ENCODE measurements around the gene FOXP4. TPM values are rescaled to one million over a fixed set of nuclear protein-coding genes. Genes with fewer than 3 reads are reported as not detected.

Gene FOXP4, protein sequence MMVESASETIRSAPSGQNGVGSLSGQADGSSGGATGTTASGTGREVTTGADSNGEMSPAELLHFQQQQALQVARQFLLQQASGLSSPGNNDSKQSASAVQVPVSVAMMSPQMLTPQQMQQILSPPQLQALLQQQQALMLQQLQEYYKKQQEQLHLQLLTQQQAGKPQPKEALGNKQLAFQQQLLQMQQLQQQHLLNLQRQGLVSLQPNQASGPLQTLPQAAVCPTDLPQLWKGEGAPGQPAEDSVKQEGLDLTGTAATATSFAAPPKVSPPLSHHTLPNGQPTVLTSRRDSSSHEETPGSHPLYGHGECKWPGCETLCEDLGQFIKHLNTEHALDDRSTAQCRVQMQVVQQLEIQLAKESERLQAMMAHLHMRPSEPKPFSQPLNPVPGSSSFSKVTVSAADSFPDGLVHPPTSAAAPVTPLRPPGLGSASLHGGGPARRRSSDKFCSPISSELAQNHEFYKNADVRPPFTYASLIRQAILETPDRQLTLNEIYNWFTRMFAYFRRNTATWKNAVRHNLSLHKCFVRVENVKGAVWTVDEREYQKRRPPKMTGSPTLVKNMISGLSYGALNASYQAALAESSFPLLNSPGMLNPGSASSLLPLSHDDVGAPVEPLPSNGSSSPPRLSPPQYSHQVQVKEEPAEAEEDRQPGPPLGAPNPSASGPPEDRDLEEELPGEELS
- 4.7 and 9.0 TPM in 2 replicates for total RNA-seq

DNA sequence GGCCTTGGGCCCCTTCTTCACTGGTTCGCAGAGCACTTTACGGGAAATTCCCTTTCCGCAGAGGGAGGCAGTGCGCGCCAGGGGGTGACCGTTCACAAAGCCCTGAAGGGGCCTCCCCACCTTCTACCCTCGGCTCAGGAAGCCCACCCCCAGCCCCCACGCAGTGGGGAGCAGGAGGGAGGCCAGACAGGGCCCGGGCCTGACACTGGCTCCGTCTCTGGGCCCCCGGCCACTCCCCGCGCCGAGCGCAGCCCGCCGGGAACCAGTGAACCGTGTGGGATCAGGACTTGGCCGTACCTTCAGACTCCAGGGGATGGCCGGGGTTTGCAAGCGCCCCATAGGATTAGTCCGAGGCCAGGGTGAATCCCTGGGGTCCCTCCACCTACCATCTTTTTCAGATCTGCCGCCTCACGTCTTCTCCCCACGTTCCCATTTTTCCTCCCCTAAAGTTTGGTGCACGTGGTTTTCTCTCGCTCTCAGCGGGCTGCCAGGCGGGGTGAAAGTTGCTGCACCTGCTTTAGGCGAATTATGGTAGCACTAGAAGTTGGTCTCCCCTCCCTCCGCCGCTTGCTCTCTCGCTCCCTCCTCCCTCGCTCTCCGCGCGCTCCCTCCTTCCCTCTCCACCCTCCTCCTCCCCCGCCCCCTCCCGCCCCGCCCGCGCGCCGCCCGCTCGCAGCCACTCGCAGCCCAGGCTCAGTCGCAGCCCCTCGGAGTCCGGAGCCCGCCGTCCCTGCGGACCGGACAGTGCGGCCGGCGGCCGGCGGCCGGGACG is at the start of gene FOXP4:
Gene FOXP4 (plus strand): TSS at position 679 of the 772 bp plus-strand sequence. CDS start 19,380 bp downstream, outside the sequence.

DNA sequence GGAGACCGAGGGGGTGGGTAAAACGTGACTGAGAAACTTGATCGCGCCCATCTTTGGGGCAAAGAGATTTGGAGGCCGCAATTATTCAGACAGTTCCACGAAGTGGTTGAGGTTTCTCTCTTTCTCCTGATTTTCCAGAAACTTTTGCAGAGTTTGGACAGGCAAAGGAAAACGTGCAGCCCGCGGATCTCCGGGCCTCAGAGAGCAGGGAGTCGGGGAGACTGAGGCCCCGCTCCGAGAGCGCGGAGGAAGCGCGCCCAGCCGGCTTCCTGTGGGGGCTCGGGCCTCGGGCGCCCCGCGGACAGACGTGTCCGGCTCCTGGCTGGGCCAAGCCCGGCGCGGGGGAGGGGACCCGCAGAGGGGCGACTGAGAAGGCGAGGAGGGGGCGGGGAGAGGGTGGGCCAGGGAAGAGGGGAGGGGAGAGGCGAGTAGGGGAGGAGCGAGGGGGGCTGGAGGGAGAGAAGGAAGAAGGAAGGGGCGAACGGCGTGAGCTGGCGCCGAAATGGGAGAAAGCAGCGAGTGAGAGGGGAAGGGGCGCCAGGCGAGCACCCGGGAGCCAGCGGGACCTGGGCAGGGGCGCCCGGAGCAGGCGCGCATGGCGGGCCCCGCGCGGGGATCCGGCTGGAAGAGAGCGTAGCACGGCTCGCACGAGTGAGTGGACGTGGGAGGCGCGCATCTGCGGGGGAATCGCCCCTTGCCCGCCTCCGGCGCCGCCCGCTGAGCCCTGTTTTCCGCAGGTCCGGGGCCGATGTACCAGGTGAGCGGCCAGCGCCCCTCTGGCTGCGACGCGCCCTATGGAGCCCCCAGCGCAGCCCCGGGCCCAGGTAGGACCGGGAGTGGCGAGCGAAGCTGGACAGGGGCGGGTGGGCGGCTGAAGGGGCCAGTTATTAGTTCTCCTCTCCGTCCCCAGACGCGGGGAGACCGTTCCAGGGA is 92.1 kb downstream of the FOXP4 start, which contains the start of gene MDFI:
Gene MDFI (plus strand): TSS at position 467 of the 933 bp plus-strand sequence. CDS start 282 bp downstream, at position 749.

Small RNA genes within 50 kb of the gene (small RNA-seq; reads per million reads assigned to genes)
- gene MIR4641: not detected

Other genes starting within 250 kb of the FOXP4 start
- not detected in 2 replicates for gene NCR2, start 210.8 kb upstream of the FOXP4 start, total RNA-seq
- 24.6 and 38.1 TPM in 2 replicates for gene MDFI, start 92.1 kb downstream of the FOXP4 start, total RNA-seq
- gene TFEB, start 189.2 kb downstream of the FOXP4 start, total RNA-seq: 1.7 and 2.9 TPM in 2 replicates
- not detected in 2 replicates for gene PGC, start 201.0 kb downstream of the FOXP4 start, total RNA-seq
- 0.80 and 1.7 TPM in 2 replicates for gene FRS3, start 233.5 kb downstream of the FOXP4 start, total RNA-seq
- gene PRICKLE4, start 234.4 kb downstream of the FOXP4 start, total RNA-seq: 2.7 and 3.3 TPM in 2 replicates
- 172 and 198 TPM in 2 replicates for gene TOMM6, start 241.3 kb downstream of the FOXP4 start, total RNA-seq

Data from thoracic aorta endothelial cell (primary cell).